ENCODE data around the gene GAB4. TPM values are rescaled to one million over a fixed set of nuclear protein-coding genes. Genes with fewer than 3 reads are reported as not detected.

The GAB4 gene
- total RNA-seq, 4 donors from 2014 or later, result 0.16 to 0.61 (median 0.46) TPM; not detected in 1

DNA sequence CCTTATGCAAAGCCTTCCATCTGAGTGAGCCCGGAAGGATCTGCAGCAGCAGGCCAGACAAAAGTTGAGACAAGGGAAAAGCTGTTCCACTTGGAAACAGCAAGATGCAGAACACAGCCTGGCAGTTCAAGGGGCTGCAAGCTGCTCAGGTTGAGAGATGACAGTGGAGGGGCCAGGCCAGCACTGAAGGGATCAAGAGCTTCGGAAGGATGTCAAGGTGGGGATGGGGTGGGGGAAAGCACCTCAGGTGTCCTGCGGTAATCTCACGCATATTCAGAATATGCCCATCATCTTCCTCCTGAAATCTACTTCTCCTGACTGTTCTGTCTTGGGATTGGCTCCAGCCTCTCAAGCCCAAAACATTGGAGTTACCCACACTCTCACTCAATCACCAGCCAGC lies 35.7 kb downstream of the GAB4 start:
- WGBS, 2 donors, result 81 to 88% methylated on average over 4 of the region's 4 CpGs
- DNase-seq (ENCODE audit: low spot score in 2 of 2), result peak in 1 of 2 donors; percentile 57
- no peak overlapping the region for H3K4me3 ChIP-seq (ENCODE audit: low read depth, poor library complexity, severe bottlenecking)
- TF ChIP-seq, protein P1, sequence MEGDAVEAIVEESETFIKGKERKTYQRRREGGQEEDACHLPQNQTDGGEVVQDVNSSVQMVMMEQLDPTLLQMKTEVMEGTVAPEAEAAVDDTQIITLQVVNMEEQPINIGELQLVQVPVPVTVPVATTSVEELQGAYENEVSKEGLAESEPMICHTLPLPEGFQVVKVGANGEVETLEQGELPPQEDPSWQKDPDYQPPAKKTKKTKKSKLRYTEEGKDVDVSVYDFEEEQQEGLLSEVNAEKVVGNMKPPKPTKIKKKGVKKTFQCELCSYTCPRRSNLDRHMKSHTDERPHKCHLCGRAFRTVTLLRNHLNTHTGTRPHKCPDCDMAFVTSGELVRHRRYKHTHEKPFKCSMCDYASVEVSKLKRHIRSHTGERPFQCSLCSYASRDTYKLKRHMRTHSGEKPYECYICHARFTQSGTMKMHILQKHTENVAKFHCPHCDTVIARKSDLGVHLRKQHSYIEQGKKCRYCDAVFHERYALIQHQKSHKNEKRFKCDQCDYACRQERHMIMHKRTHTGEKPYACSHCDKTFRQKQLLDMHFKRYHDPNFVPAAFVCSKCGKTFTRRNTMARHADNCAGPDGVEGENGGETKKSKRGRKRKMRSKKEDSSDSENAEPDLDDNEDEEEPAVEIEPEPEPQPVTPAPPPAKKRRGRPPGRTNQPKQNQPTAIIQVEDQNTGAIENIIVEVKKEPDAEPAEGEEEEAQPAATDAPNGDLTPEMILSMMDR (IDR thresholded peaks at IDR 0.05), result no peak
- no peak for TF ChIP-seq POLR2A (IDR thresholded peaks at IDR 0.05)
- intact Hi-C loops (cut with DNase I; ENCODE audit: low total_unique reads), result no loop called here

DNA sequence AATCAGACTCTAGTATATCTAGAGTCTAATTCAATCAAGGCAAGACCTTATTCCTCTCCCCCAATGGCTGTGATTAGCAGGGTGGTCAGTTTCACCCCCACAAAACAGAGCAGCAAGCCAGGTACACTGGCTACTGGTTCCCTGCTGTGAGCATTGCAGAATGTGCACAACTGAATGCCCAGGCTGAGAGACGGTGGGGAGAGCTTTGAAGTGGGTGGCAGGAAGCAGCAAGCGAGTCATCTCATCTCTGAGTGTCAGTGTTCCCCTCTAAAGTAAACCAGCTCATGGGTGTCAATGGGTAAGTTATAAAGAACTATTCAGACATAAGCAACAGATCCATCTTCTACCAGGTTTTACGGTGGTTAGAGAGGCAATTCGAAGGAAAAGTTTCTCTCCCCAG lies 37.6 kb downstream of the GAB4 start:
- DNase-seq (ENCODE audit: low spot score in 2 of 2), result peak in 1 of 2 donors; percentile 45
- TF ChIP-seq, protein P1 (IDR thresholded peaks at IDR 0.05), result no peak
- TF ChIP-seq POLR2A (IDR thresholded peaks at IDR 0.05), result no peak
- intact Hi-C loops (cut with DNase I; ENCODE audit: low total_unique reads), result no loop called here
- WGBS, 2 donors, result 54 to 57% methylated on average over 4 of the region's 4 CpGs
- no peak overlapping the region for H3K4me3 ChIP-seq (ENCODE audit: low read depth, poor library complexity, severe bottlenecking)

DNA sequence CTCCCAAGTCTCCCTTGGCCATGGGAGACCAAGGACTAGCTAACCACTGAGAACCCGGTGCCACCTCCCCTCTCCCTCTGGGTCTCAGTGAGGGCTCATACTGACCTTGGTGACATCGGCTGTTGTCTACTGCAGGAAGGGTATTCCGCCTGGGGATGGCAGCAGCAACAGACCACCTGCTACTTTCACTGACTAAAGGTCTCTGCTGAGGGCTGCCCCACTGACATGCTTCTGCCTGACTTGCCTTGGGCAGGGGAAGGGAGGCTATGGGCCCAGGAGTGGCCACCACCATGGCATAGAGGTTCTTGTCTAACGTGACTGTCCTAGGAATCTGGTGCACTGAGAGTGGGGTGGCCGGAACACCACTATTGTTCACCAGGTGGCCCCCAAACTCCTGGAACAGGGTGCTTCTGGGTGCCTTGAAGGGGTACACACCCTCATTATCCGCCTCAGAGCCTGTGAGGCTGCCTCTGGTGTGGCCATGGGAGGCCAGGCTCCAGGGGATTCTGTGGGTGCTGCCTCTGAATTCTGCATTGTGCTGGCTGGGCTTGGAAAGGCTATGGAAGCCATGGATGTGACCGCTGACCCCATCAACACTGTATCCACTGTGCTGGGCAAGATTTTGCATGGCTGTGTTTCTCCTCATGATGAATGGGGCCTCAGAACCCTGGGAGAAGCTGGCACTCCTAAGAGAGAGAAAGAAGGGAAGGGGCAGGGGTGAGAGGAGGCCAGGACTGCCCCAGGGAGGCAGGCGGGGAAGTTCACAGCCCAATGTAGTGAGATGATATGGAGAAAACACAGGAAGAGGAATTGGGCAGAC lies 38.3 kb downstream of the GAB4 start:
- peak in 1 of 2 donors; percentile 69 for DNase-seq (ENCODE audit: low spot score in 2 of 2)
- 73 to 80% methylated on average over 8 of the region's 8 CpGs for WGBS, 2 donors
- H3K4me3 ChIP-seq (ENCODE audit: low read depth, poor library complexity, severe bottlenecking), result no peak overlapping the region
- TF ChIP-seq, protein P1 (IDR thresholded peaks at IDR 0.05), result no peak
- TF ChIP-seq POLR2A (IDR thresholded peaks at IDR 0.05), result no peak
- intact Hi-C loops (cut with DNase I; ENCODE audit: low total_unique reads), result no loop called here

DNA sequence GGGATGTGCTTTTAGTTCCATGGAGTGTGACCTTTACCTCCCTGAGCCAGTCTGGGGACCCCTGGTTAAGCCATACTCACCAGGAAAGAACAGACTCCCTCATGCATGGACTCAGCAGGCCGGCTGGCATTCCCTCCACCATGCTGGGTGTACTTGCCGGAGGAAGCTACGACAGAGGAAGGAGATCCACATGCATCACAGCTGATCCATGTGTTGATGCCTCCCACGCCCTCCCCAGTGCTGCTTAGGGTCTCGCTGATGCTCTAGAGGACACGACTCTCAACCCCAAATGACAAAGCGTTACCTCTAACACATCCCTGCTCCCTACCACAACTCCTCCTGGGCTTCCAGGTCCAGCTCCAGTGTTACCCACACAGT lies 39.8 kb downstream of the GAB4 start:
- peak in 1 of 2 donors; percentile 67 for DNase-seq (ENCODE audit: low spot score in 2 of 2)
- 84 to 85% methylated on average over 7 of the region's 7 CpGs for WGBS, 2 donors
- TF ChIP-seq POLR2A (IDR thresholded peaks at IDR 0.05), result no peak
- TF ChIP-seq, protein P1 (IDR thresholded peaks at IDR 0.05), result no peak
- intact Hi-C loops (cut with DNase I; ENCODE audit: low total_unique reads), result no loop called here
- no peak overlapping the region for H3K4me3 ChIP-seq (ENCODE audit: low read depth, poor library complexity, severe bottlenecking)

DNA sequence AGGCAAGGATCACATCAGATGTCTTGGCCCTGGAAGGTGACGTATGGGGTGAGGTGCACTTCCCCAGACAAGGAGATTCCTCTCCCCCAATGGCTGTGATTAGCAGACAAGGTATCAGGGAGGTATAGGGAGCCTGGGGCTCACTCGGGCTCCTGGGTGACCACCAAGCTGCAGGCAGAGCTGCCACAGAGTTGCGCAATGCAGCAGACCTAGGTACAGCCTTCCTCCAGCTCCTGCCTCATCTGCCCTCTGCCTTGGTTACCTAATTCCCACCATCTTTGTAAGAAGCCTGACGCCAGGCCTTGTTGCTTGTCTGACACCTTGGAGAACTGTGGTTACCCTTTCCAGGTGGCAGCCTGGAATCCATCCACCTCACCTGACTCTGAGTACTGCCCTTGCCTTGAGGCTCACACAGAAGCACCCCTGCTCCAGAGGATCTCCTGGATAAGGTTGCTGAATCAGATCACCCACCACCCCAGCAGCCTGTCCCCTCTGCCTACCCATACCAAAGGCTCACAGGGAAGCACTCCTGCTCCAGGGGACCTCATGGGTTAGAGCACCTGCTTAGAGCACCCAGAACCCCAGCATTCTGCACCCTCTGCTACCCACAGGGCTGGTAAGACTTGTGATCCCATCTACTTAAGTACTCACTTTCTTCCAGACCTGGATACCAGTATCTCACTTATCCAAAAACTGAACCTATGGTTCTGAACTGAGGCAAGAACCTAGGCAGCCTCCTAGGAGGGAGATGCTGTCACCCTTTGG lies 40.4 kb downstream of the GAB4 start:
- peak in 1 of 2 donors; percentile 54 for DNase-seq (ENCODE audit: low spot score in 2 of 2)
- TF ChIP-seq, protein P1 (IDR thresholded peaks at IDR 0.05), result no peak
- no peak for TF ChIP-seq POLR2A (IDR thresholded peaks at IDR 0.05)
- no peak overlapping the region for H3K4me3 ChIP-seq (ENCODE audit: low read depth, poor library complexity, severe bottlenecking)
- intact Hi-C loops (cut with DNase I; ENCODE audit: low total_unique reads), result no loop called here
- WGBS, 2 donors, result 74 to 85% methylated on average over 4 of the region's 4 CpGs

Data from lower leg skin (tissue), 4 donors.